ENCODE measurements around the gene HNRNPH2.

HNRNPH2 gene

GRCh38 chrX:101411984-101412383, 4.0 kb downstream of the HNRNPH2 start:
- FAIRE-seq: no peak
- TF ChIP-seq POLR2A (IDR thresholded peaks at IDR 0.05; ENCODE audit: low read depth, low read length): no peak
- DNase-seq (ENCODE audit: insufficient read length, low spot score): no peak

- no peak for FAIRE-seq
- TF ChIP-seq POLR2A (IDR thresholded peaks at IDR 0.05; ENCODE audit: low read depth, low read length): no peak
- no peak for DNase-seq (ENCODE audit: insufficient read length, low spot score)
These were observed 7.4 kb downstream of the HNRNPH2 start for GRCh38 chrX:101415180-101416145.

GRCh38 chrX:101416691-101417090, 8.7 kb downstream of the HNRNPH2 start:
- no peak for FAIRE-seq
- TF ChIP-seq POLR2A (IDR thresholded peaks at IDR 0.05; ENCODE audit: low read depth, low read length): no peak
- no peak for DNase-seq (ENCODE audit: insufficient read length, low spot score)

GRCh38 chrX:101417190-101417589, 9.2 kb downstream of the HNRNPH2 start:
- no peak for TF ChIP-seq POLR2A (IDR thresholded peaks at IDR 0.05; ENCODE audit: low read depth, low read length)
- FAIRE-seq (no peak), DNase-seq (ENCODE audit: insufficient read length, low spot score) (no peak)

GRCh38 chrX:101417981-101418841, 10.2 kb downstream of the HNRNPH2 start:
- peak; percentile 56 for TF ChIP-seq POLR2A (IDR thresholded peaks at IDR 0.05; ENCODE audit: low read depth, low read length)
- no peak for FAIRE-seq
- DNase-seq (ENCODE audit: insufficient read length, low spot score): no peak

- DNase-seq (ENCODE audit: insufficient read length, low spot score) (no peak), FAIRE-seq (no peak)
- no peak for TF ChIP-seq POLR2A (IDR thresholded peaks at IDR 0.05; ENCODE audit: low read depth, low read length)
These were observed 11.5 kb downstream of the HNRNPH2 start for GRCh38 chrX:101419489-101419888.

GRCh38 chrX:101427954-101428353, 19.9 kb downstream of the HNRNPH2 start:
- TF ChIP-seq POLR2A (IDR thresholded peaks at IDR 0.05; ENCODE audit: low read depth, low read length): no peak
- no peak for DNase-seq (ENCODE audit: insufficient read length, low spot score)
- FAIRE-seq: no peak

- FAIRE-seq: no peak
- no peak for DNase-seq (ENCODE audit: insufficient read length, low spot score)
- no peak for TF ChIP-seq POLR2A (IDR thresholded peaks at IDR 0.05; ENCODE audit: low read depth, low read length)
These were observed 21.9 kb downstream of the HNRNPH2 start for GRCh38 chrX:101429934-101430333.

GRCh38 chrX:101430457-101431078, 22.5 kb downstream of the HNRNPH2 start:
- no peak for DNase-seq (ENCODE audit: insufficient read length, low spot score)
- no peak for TF ChIP-seq POLR2A (IDR thresholded peaks at IDR 0.05; ENCODE audit: low read depth, low read length)
- FAIRE-seq: peak; percentile 30

- FAIRE-seq (no peak), DNase-seq (ENCODE audit: insufficient read length, low spot score) (no peak)
These were observed 34.1 kb downstream of the HNRNPH2 start for GRCh38 chrX:101442085-101442484.

GRCh38 chrX:101449279-101449678, 41.3 kb downstream of the HNRNPH2 start:
- no peak for FAIRE-seq
- TF ChIP-seq POLR2A (IDR thresholded peaks at IDR 0.05; ENCODE audit: low read depth, low read length): no peak
- DNase-seq (ENCODE audit: insufficient read length, low spot score): no peak

More at GRCh38 chrX:101442085-101442484, 34.1 kb downstream of the HNRNPH2 start:
- TF ChIP-seq POLR2A (IDR thresholded peaks at IDR 0.05; ENCODE audit: low read depth, low read length): no peak

GRCh38 chrX:101450085-101450484, 42.1 kb downstream of the HNRNPH2 start:
- no peak for FAIRE-seq
- no peak for DNase-seq (ENCODE audit: insufficient read length, low spot score)
- TF ChIP-seq POLR2A (IDR thresholded peaks at IDR 0.05; ENCODE audit: low read depth, low read length): no peak

- FAIRE-seq (no peak), DNase-seq (ENCODE audit: insufficient read length, low spot score) (no peak)
- TF ChIP-seq POLR2A (IDR thresholded peaks at IDR 0.05; ENCODE audit: low read depth, low read length): no peak
These were observed 42.9 kb downstream of the HNRNPH2 start for GRCh38 chrX:101450961-101451360.

GRCh38 chrX:101452056-101452455, 44.0 kb downstream of the HNRNPH2 start:
- FAIRE-seq (no peak), DNase-seq (ENCODE audit: insufficient read length, low spot score) (no peak)
- no peak for TF ChIP-seq POLR2A (IDR thresholded peaks at IDR 0.05; ENCODE audit: low read depth, low read length)

Measured in H54 (cell line).